Fibroblast of skin of left quadriceps (primary cell): ENCODE results near the gene PARS2.

Experiments
- DNase-seq, 2 experiments: peaks; one replicate each; pipeline ENCODE4 v3.0.0-alpha.2; 2013; ENCODE audit warnings: low read depth in 2 of 2

The PARS2 gene

DNA sequence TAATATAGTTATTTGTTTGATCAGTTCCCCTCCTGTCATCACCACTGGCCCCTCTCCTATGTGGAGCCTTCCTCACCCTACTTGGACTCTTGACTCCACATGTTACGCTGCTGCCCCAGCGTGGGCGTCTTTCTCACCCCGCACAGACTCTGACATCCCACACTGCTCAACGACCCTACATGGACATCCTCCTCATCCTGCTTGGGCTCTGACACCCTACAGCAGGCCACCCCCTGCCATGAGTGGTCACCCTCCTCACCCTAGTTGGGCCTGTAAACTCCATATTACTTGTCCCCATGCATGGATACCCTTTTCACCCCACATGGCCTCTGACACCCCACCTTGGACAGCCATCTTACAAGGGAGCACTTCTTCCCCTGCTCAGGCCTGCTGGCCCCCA, 27.6 kb downstream of the PARS2 start:
- DNase-seq, result no peak

- no peak for DNase-seq
Observed at GRCh38 chr1:54728027-54728426, 36.3 kb downstream of the PARS2 start.

DNA sequence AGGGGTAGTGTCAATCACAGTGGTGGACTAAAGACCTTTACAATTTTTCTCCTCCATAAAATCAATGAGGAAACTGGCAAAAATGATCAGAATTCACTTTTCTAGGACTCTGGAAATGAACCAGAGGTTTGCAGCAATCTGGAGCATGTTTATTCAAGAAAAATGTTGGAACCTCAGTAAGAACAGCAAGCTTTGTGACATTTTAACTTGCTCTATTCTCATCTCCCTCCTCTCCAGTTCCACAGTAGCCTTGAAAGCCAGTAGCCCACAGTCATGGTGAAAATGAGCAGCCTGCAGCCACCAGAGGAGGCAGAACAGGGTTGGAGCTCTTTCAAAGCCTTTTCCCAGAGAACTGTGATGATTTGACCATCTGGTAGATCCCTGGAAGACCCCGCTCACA, 39.6 kb downstream of the PARS2 start:
- DNase-seq, result no peak

GRCh38 chr1:54723985-54724384, 40.3 kb downstream of the PARS2 start:
- no peak for DNase-seq

GRCh38 chr1:54721719-54722118, 42.6 kb downstream of the PARS2 start:
- no peak for DNase-seq

- peak in 1 of 2 experiments; percentile 0 for DNase-seq
Observed at GRCh38 chr1:54716299-54717047, 47.9 kb downstream of the PARS2 start.

DNA sequence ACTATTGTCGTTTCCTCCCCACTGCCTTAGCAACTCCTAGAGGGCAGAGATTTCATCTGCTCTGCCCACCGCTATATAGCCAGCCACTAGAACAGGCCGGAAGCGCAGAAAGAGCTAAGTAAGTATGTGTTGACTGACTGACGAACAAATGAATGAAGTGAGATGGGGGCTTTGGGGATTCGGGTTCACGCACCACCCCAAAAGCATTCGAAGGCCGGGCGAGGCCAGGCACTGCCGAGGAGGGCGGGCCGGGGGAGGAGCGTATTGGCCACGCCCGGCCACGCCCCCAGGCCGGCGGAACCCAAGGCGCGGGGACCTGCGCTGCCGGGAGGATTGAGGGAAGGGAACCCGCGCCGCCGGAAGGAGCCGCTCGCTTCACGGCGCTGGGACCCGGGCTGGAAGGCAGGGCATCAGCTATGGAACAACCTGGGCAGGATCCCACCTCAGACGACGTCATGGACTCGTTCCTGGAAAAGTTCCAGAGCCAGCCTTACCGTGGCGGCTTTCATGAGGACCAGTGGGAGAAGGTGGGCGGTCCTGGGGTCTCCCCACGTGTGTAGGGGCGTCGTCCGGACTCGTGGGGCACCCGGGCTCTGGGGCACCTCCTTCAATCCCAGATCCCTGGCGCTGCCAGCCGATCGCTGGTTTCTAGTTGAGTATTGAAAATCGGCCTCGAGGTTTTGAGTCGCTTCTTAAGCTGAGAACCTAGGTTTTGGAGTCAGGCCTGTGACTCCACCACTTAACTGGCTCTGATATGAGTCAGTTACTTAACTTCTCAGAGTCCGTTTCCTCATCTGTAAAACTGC, 48.6 kb downstream of the PARS2 start, which contains the start of gene TTC4:
TSS of gene TTC4 (plus strand) at position 369 of the 806 bp plus-strand sequence. CDS start at position 417, 48 bp downstream.
- DNase-seq, result peak; percentile 53 to 60

DNA sequence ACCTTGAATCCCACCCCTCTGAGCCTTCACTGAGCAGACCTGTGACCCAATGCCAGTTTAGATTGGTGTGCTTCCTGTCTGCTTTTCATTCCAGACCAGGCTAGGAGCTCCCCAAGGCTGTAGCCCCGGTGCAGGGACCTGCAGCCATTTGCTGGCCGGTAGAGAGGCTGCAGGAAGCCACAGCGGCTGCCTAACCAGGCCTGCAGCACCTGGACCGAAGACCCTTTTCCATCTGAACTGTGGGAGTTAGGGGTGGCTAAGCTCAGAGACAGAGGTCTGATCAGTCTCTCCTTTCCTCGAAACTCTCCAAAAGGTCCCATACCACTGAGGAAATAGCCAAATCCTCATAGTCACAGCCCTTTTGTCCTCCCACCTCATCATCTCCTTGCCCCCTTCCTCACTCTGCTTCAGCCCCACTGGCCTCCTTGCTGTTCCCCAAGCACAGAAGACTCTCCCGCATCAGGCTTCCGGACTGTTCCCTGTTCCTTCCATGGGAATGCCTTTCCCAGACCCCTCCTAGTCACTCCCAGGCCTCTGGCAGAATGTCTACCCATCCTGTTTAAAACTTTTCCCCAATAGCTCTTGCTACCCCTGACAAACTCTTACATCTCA, 49.3 kb downstream of the PARS2 start:
- DNase-seq, result no peak

DNA sequence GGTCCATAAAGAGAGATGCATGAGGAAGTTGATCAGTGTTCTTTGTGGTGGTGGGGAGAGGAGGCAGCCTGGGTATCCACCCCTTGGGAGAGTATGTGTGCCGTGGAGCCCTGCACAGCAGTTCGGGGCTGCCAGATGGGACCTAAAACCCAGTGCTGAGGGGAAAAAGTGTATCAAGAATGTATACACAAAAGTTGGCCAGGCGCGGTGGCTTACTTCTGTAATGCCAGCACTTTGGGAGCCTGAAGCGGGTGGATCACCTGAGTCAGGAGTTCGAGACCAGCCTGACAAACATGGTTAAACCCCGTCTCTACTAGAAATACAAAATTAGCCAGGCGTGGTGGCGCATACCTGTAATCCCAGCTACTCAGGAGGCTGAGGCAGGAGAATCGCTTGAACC, 52.8 kb downstream of the PARS2 start:
- DNase-seq, result no peak

DNA sequence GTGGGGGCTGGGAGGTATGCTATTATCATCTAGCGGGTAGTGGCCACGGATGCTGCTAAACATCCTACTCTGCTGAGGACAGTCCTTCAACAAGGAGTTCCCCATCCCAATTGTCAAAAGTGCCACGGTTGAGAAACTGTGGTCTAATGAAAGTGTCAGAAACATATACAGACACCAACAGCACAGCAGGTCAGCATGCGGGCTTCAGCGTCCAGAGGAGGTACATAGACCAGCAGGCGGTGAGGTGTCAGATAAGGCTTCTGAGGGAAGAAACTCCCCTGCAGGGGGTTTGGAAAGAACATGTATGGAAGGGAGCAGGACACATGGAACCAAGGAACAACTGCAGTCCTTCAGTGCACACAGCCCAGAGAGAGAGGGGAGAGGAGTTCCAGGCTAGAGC, 53.5 kb downstream of the PARS2 start:
- no peak for DNase-seq

GRCh38 chr1:54710434-54710833, 53.9 kb downstream of the PARS2 start:
- DNase-seq, result no peak

DNA sequence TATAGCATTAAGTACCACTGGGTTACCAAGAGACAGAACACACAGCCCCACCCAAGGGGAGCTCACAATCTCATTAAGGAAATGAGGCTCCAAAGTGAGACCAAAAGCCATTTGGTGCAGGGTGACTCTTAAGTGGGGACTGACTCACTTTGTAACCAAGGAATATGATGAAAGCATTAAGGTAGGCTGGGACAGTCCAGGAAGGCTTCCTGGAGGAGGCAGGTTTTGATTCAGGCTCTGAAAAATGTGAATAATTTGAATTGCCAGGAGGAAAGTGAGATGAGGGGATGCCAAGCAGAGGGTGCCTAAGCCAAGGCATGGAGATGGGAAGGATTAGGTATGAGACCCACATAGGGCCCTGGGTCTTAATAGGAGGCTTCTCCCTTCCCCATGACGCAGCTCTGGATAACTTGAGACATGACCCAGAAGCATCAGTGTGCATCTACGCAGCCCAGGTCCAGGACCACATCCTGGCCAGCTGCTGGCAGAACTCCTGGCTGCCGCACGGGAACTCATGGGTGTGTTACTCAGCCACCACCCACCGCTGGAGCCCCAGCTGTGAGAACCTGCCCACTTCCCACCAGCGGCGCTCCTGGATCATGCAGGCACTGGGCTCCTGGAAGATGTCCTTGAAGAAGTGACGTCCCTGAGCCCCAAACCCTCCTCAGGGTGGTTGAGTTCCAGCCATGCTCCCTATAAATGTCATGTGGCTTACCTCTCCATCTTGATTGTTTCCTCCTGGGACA, 54.6 kb downstream of the PARS2 start:
- no peak for DNase-seq

DNA sequence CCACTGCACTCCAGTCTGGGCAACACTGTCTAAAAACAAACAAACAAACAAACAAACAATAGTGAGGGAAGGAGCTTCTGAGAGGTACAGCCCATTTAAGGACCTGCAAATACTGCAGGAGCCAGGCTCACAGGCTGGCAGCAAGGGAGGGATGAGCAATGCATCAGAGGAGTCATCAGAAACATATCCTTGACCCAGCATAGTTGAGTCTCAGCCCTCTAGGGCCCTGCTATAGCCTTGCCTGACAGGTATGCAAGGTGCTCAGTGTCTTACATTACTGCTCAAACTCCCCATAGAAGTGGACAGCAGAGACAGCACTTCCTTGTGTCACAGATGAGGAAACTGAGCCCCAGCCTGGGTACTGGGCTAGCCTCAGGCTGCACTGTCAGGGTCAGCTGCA, 55.9 kb downstream of the PARS2 start:
- DNase-seq, result no peak
